ENCODE measurements around the gene CAMKK2.
A peak's percentile ranks its signal among the peaks of the same experiment; 100 is the strongest.

The CAMKK2 gene

GRCh38 chr12:121240484-121241101, 55.9 kb downstream of the CAMKK2 start:
- DNase-seq (ENCODE audit: low spot score): peak; percentile 62

DNA sequence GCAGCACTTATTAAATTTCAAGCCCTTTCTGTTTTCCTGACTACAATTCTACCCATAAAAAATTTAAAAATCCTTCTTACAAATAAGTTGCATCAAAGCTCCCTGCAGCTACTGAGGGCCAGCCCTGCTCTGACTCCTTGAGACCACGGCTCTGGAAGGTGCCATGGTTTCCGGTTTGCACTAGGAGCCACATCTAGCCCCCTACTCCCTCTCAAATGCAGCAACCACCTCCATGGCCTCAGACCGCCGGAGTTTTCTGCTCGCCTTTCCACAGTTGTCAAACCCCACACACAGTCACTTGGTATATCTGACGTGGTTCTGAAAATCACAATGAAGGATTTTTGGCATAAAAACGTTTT, 56.5 kb downstream of the CAMKK2 start:
- DNase-seq (ENCODE audit: low spot score): no peak
- TF ChIP-seq, protein P1, sequence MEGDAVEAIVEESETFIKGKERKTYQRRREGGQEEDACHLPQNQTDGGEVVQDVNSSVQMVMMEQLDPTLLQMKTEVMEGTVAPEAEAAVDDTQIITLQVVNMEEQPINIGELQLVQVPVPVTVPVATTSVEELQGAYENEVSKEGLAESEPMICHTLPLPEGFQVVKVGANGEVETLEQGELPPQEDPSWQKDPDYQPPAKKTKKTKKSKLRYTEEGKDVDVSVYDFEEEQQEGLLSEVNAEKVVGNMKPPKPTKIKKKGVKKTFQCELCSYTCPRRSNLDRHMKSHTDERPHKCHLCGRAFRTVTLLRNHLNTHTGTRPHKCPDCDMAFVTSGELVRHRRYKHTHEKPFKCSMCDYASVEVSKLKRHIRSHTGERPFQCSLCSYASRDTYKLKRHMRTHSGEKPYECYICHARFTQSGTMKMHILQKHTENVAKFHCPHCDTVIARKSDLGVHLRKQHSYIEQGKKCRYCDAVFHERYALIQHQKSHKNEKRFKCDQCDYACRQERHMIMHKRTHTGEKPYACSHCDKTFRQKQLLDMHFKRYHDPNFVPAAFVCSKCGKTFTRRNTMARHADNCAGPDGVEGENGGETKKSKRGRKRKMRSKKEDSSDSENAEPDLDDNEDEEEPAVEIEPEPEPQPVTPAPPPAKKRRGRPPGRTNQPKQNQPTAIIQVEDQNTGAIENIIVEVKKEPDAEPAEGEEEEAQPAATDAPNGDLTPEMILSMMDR (IDR thresholded peaks at IDR 0.05; ENCODE audit: extremely low read depth, missing control alignments): no peak

More at GRCh38 chr12:121240484-121241101, 55.9 kb downstream of the CAMKK2 start:
- TF ChIP-seq, protein P1 (IDR thresholded peaks at IDR 0.05; ENCODE audit: extremely low read depth, missing control alignments): no peak

DNA sequence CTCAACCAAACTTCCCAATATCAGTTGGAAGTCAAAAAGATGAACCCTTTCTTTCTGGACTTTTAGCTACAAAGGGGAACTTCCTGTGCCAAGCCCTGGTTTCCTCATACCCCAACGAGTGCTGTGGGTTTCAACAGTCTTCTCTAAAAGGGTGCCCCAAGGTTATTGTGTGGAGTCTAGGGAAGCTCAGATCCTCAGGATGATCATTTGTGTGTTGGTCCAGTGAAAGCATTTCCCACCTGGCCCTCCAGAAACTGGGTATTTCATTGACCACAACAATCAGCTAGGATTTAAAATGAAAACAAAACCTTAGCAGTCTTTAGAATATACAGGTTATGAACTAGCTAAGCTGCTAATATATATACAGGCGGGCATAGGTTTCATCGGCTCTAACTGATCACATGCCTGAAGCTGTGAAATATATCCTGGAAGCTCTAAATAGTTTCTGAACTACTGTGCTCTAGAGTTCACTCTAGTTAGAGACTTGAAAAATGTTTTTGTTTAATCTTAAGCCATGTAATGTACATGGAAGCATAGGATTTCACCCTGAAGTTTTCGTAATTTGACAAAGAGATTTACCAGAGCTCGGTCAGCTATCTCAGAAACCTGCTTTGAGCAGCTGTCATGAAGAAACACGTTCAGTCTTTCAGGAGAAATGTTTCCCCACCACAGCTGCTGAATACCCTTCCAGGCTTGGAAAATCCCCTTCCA, 57.0 kb downstream of the CAMKK2 start:
- TF ChIP-seq, protein P1 (IDR thresholded peaks at IDR 0.05; ENCODE audit: extremely low read depth, missing control alignments): no peak
- DNase-seq (ENCODE audit: low spot score): no peak

DNA sequence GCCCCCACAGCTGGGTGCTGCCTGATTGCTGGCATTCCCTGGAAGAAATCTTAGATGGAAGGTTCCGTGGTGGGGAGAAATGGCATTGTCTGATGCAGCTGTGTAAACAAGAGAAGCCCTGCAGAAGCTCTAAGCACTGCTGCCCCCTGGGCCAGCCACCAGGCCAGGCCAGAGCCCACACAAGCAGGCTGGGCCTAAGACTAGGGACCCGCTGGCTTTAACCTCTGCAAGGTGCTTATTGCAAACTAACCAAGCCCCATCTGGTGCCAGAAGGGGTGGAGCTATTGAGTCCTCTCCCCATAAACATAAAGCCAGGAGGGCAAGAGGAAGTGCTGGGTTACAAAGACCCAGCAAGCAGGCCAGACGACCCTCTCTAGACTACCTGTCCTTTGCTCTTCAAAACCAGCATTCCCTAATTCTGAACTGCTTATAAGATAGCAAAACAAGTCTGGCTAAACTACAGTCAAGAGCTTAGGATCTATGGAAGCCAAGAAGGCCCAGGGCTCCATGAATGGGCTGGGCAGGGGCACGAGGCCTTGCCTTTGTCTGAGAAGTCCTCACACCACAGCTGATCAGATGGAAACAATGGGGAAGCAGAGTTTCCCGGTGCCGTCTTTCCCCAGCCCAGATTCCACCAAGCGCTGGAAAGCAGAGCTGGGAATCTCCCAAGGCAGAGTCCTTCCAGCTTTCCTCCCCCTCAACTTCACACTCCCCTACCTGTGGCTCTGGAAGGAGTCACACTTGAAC, 57.7 kb downstream of the CAMKK2 start:
- TF ChIP-seq, protein P1 (IDR thresholded peaks at IDR 0.05; ENCODE audit: extremely low read depth, missing control alignments): no peak
- DNase-seq (ENCODE audit: low spot score): no peak

DNA sequence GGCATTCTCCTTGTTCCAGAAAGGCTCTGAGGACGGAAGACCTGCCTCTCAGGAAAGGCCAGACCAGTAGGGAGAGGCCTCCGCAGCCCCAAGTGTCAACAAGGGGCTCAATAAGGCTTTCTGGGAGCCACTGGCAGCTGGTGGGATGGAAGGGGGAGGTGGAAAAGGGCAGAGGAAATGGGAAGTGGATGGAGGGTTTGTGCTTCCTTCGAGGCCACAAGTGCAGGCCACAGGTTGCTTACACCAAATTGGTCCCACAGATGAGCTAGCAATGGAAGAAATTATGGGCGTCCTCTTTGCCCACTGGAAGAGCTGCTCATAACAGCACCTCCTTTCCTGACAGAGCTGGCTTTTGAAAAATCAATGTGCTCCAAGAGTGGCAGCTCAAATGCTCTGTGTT, 58.4 kb downstream of the CAMKK2 start:
- TF ChIP-seq, protein P1 (IDR thresholded peaks at IDR 0.05; ENCODE audit: extremely low read depth, missing control alignments): no peak
- no peak for DNase-seq (ENCODE audit: low spot score)

- no peak for DNase-seq (ENCODE audit: low spot score)
- TF ChIP-seq, protein P1 (IDR thresholded peaks at IDR 0.05; ENCODE audit: extremely low read depth, missing control alignments): no peak
Measured at GRCh38 chr12:121237415-121237814, 59.1 kb downstream of the CAMKK2 start.

DNA sequence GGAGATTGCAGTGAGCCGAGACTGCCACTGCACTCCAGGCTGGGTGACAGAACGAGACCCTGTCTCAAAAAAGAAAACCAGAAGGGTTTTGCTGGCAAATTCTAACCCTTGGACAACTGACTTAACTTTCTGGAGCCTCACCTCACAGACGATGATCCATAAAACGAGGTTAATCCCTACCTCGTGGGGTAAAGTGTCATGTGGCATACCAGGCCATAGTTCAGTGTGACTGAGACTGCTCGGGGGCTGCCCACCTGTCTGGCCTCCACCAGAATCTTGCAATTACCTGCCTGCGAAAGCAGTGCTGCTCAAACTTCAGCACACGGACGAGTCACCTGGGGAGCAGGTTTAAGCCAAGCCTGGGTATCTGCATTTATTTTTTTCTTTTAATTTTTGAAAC, 59.7 kb downstream of the CAMKK2 start:
- TF ChIP-seq, protein P1 (IDR thresholded peaks at IDR 0.05; ENCODE audit: extremely low read depth, missing control alignments): no peak
- no peak for DNase-seq (ENCODE audit: low spot score)
